ENCODE data around the gene DCTN3. TPM values are rescaled to one million over a fixed set of nuclear protein-coding genes. Genes with fewer than 3 reads are reported as not detected.

Gene DCTN3
- total RNA-seq, 6 experiments from 2014 or later, result 150 to 176 (median 161) TPM

GRCh38 chr9:34650816-34651215 is 30.5 kb upstream of the DCTN3 start:
- TF ChIP-seq CTCF (IDR thresholded peaks at IDR 0.05), result no peak
- H3K4me3 Mint-ChIP-seq, result peak overlapping the region; percentile 92; the same call in 1 of the 2 replicates
- peak overlapping the region; percentile 76 for H3K27ac Mint-ChIP-seq
- H3K27me3 Mint-ChIP-seq (ENCODE audit: insufficient read depth), result no peaks in the 10 kb centered on the region; the same call in 1 of the 2 replicates
- no peak for DNase-seq
- peaks cover 17% of the 10 kb centered on the region; the same call in 1 of the 2 replicates for H3K36me3 Mint-ChIP-seq (ENCODE audit: low read depth)
- no peaks in the 10 kb centered on the region for H3K9me3 Mint-ChIP-seq
- peaks cover 65% of the 10 kb centered on the region for H3K4me1 Mint-ChIP-seq (ENCODE audit: low read depth)

DNA sequence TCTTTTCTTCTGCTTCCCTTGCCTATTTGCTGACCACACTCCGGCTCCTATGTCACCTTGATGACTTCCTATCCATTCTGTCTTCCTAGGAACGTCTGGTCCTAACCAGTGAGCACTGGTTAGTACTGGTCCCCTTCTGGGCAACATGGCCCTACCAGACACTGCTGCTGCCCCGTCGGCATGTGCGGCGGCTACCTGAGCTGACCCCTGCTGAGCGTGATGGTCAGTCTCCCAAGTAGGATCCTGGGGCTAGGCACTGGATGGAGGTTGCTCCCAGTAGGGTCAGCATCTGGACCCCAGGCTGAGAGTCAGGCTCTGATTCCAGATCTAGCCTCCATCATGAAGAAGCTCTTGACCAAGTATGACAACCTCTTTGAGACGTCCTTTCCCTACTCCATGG is 28.4 kb upstream of the DCTN3 start:
- peaks cover 13% of the 10 kb centered on the region; the same call in 1 of the 2 replicates for H3K36me3 Mint-ChIP-seq (ENCODE audit: low read depth)
- no peaks in the 10 kb centered on the region; the same call in 1 of the 2 replicates for H3K27me3 Mint-ChIP-seq (ENCODE audit: insufficient read depth)
- H3K9me3 Mint-ChIP-seq, result no peaks in the 10 kb centered on the region
- TF ChIP-seq CTCF (IDR thresholded peaks at IDR 0.05), result no peak
- H3K4me1 Mint-ChIP-seq (ENCODE audit: low read depth), result peaks cover 56% of the 10 kb centered on the region
- H3K27ac Mint-ChIP-seq, result no peak overlapping the region; the same call in 1 of the 2 replicates
- no peak for DNase-seq
- H3K4me3 Mint-ChIP-seq, result no peak overlapping the region

GRCh38 chr9:34647651-34648050 is 27.4 kb upstream of the DCTN3 start:
- no peak for TF ChIP-seq CTCF (IDR thresholded peaks at IDR 0.05)
- Mint-ChIP-seq H3K4me3 (peak overlapping the region; percentile 92), H3K27me3 (ENCODE audit: insufficient read depth) (no peaks in the 10 kb centered on the region; the same call in 1 of the 2 replicates), H3K4me1 (ENCODE audit: low read depth) (peaks cover 46% of the 10 kb centered on the region), H3K27ac (peak overlapping the region; percentile 82), H3K36me3 (ENCODE audit: low read depth) (peaks cover 13% of the 10 kb centered on the region; the same call in 1 of the 2 replicates), H3K9me3 (no peaks in the 10 kb centered on the region)
- DNase-seq, result no peak

DNA sequence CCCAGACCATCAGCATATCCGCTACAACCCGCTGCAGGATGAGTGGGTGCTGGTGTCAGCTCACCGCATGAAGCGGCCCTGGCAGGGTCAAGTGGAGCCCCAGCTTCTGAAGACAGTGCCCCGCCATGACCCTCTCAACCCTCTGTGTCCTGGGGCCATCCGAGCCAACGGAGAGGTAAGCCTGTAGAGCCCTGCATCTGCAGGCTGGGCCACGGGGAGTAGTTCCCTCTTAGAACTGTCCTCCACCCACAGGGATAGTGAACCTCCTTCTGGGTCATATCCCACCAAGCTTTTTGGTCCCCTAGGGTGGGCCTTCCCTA is 26.7 kb upstream of the DCTN3 start:
- H3K27ac Mint-ChIP-seq, result peak overlapping the region; percentile 82
- H3K4me1 Mint-ChIP-seq (ENCODE audit: low read depth), result peaks cover 40% of the 10 kb centered on the region
- H3K9me3 Mint-ChIP-seq, result no peaks in the 10 kb centered on the region
- DNase-seq, result no peak
- no peaks in the 10 kb centered on the region; the same call in 1 of the 2 replicates for H3K27me3 Mint-ChIP-seq (ENCODE audit: insufficient read depth)
- no peak for TF ChIP-seq CTCF (IDR thresholded peaks at IDR 0.05)
- peak overlapping the region; percentile 92 for H3K4me3 Mint-ChIP-seq
- H3K36me3 Mint-ChIP-seq (ENCODE audit: low read depth), result peaks cover 13% of the 10 kb centered on the region; the same call in 1 of the 2 replicates

DNA sequence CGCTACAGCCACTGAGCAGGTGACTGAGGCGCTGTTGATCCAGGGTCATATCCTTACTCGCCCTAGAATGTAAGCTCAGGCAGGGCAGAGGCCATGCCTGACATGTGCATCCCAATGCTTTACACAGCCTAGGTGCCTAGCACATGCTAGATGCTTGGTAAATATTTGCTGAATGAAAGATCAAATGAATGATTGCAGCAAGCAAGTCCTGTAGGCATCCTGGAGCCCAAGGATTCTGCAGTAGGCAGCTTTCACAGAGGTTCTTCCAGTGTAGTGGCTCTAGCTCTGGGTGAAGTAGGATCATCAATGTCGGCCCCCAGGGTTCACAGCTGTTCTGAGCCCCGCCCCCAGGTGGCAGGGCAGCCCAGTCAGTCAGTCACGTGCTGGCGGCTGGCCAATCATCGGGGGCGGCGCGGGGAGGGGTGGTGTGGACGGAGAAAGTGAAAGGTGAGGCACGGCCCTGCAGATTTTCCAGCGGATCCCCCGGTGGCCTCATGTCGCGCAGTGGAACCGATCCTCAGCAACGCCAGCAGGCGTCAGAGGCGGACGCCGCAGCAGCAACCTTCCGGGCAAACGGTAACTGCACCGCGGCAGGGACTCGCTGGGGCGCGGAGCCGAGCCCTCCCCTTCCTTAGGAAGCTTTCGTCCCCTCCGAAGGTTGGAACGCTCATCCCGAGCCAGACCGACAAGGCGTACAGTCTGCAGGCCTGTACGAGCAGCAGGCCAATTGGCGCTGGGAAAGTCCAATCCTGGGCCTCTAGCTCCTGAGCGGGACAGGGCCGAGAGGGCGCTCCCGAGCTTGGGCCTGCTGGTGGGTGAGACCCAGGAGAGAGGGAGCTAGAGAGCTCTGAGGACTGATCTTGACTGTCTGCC is 26.2 kb upstream of the DCTN3 start, which contains the start of gene GALT:
TSS of gene GALT (plus strand) at position 465 of the 873 bp plus-strand sequence. CDS start at position 495, 30 bp downstream.
- Mint-ChIP-seq H3K36me3 (ENCODE audit: low read depth) (peaks cover 13% of the 10 kb centered on the region; the same call in 1 of the 2 replicates), H3K9me3 (no peaks in the 10 kb centered on the region), H3K4me3 (peak within 1 kb of the TSS; percentile 92), H3K27me3 (ENCODE audit: insufficient read depth) (no peaks in the 10 kb centered on the region; the same call in 1 of the 2 replicates), H3K4me1 (ENCODE audit: low read depth) (peaks cover 36% of the 10 kb centered on the region), H3K27ac (peak within 1 kb of the TSS; percentile 82)
- peak; percentile 70 for TF ChIP-seq CTCF (IDR thresholded peaks at IDR 0.05)
- DNase-seq, result peak; percentile 81
